Duodenal mucosa (tissue), 2 donors: ENCODE data around the gene DOCK10.

Source experiments
- H3K27ac ChIP-seq: one replicate; pipeline ENCODE4 v1.7.0; 2013; ENCODE audit warnings: low read depth, low read length
- H3K27me3 ChIP-seq, 2 donors: one replicate each; pipeline ENCODE4 v1.7.0; 2013; ENCODE audit warnings: low read length in 2 of 2, control low read depth in 1 of 2; ENCODE audit not compliant: insufficient read depth in 2 of 2, control insufficient read depth in 1 of 2
- H3K36me3 ChIP-seq, 2 donors: one replicate each; pipeline ENCODE4 v1.7.0; 2013; ENCODE audit warnings: low read length in 2 of 2, control low read depth in 1 of 2; ENCODE audit not compliant: insufficient read depth in 2 of 2, control insufficient read depth in 1 of 2
- H3K4me1 ChIP-seq, 2 donors: one replicate each; pipeline ENCODE4 v1.7.0; 2013; ENCODE audit warnings: low read length in 2 of 2, control low read depth in 1 of 2; ENCODE audit not compliant: insufficient read depth in 2 of 2, control insufficient read depth in 1 of 2
- H3K4me3 ChIP-seq, 2 donors: one replicate each; pipeline ENCODE4 v1.7.0; 2013; ENCODE audit warnings: low read length in 2 of 2, low read depth in 1 of 2
- H3K9ac ChIP-seq, 2 donors: one replicate each; pipeline ENCODE4 v1.7.0; 2013; ENCODE audit warnings: low read length in 2 of 2, low read depth in 1 of 2
- H3K9me3 ChIP-seq, 2 donors: one replicate each; pipeline ENCODE4 v1.7.0; 2013; ENCODE audit warnings: low read length in 2 of 2, control low read depth in 1 of 2; ENCODE audit not compliant: control insufficient read depth in 1 of 2

Gene DOCK10

GRCh38 chr2:224887141-224887540 lies 155.1 kb downstream of the DOCK10 start:
- H3K9me3 ChIP-seq, result no peaks in the 10 kb centered on the region
- no peaks in the 10 kb centered on the region for H3K27me3 ChIP-seq
- H3K36me3 ChIP-seq, result no peaks in the 10 kb centered on the region
- no peak overlapping the region for H3K4me3 ChIP-seq
- H3K27ac ChIP-seq, result no peak overlapping the region
- no peak overlapping the region for H3K9ac ChIP-seq
- peaks cover 0 to 3% of the 10 kb centered on the region in 2 donors for H3K4me1 ChIP-seq

GRCh38 chr2:224885836-224886547 lies 156.3 kb downstream of the DOCK10 start:
- Histone ChIP-seq H3K4me3 (no peak overlapping the region), H3K27ac (no peak overlapping the region), H3K36me3 (no peaks in the 10 kb centered on the region), H3K9ac (no peak overlapping the region), H3K9me3 (no peaks in the 10 kb centered on the region), H3K27me3 (no peaks in the 10 kb centered on the region), H3K4me1 (peaks cover 0 to 3% of the 10 kb centered on the region in 2 donors)

GRCh38 chr2:224885291-224885690 lies 157.0 kb downstream of the DOCK10 start:
- Histone ChIP-seq H3K9me3 (no peaks in the 10 kb centered on the region), H3K4me1 (peaks cover 0 to 3% of the 10 kb centered on the region in 2 donors), H3K9ac (no peak overlapping the region), H3K27ac (no peak overlapping the region), H3K4me3 (no peak overlapping the region), H3K27me3 (no peaks in the 10 kb centered on the region), H3K36me3 (no peaks in the 10 kb centered on the region)

GRCh38 chr2:224884188-224884587 lies 158.1 kb downstream of the DOCK10 start:
- Histone ChIP-seq H3K4me3 (no peak overlapping the region), H3K27ac (no peak overlapping the region), H3K9me3 (no peaks in the 10 kb centered on the region), H3K9ac (no peak overlapping the region), H3K36me3 (no peaks in the 10 kb centered on the region), H3K27me3 (no peaks in the 10 kb centered on the region), H3K4me1 (peaks cover 0 to 3% of the 10 kb centered on the region in 2 donors)

- H3K9ac ChIP-seq, result no peak overlapping the region
- H3K36me3 ChIP-seq, result no peaks in the 10 kb centered on the region
- H3K9me3 ChIP-seq, result no peaks in the 10 kb centered on the region
- no peaks in the 10 kb centered on the region for H3K27me3 ChIP-seq
- peaks cover 0 to 3% of the 10 kb centered on the region in 2 donors for H3K4me1 ChIP-seq
- no peak overlapping the region for H3K27ac ChIP-seq
- no peak overlapping the region for H3K4me3 ChIP-seq
These were observed 158.6 kb downstream of the DOCK10 start for GRCh38 chr2:224883700-224884099.

- Histone ChIP-seq H3K4me1 (peaks cover 0 to 3% of the 10 kb centered on the region in 2 donors), H3K27ac (no peak overlapping the region), H3K9me3 (no peaks in the 10 kb centered on the region), H3K27me3 (no peaks in the 10 kb centered on the region), H3K36me3 (no peaks in the 10 kb centered on the region), H3K4me3 (no peak overlapping the region), H3K9ac (no peak overlapping the region)
These were observed 159.1 kb downstream of the DOCK10 start for GRCh38 chr2:224883172-224883516.

- Histone ChIP-seq H3K36me3 (no peaks in the 10 kb centered on the region), H3K27ac (no peak overlapping the region)
These were observed 159.7 kb downstream of the DOCK10 start for GRCh38 chr2:224882291-224883171.

GRCh38 chr2:224881846-224882245 lies 160.4 kb downstream of the DOCK10 start:
- H3K36me3 ChIP-seq, result no peaks in the 10 kb centered on the region
- no peaks in the 10 kb centered on the region for H3K27me3 ChIP-seq
- no peak overlapping the region for H3K27ac ChIP-seq
- no peaks in the 10 kb centered on the region for H3K9me3 ChIP-seq
- H3K4me1 ChIP-seq, result peaks cover 0 to 3% of the 10 kb centered on the region in 2 donors
- no peak overlapping the region for H3K4me3 ChIP-seq
- H3K9ac ChIP-seq, result no peak overlapping the region

More at GRCh38 chr2:224882291-224883171, 159.7 kb downstream of the DOCK10 start:
- Histone ChIP-seq H3K9ac (no peak overlapping the region), H3K9me3 (no peaks in the 10 kb centered on the region), H3K4me3 (no peak overlapping the region), H3K27me3 (no peaks in the 10 kb centered on the region), H3K4me1 (peaks cover 0 to 3% of the 10 kb centered on the region in 2 donors)

GRCh38 chr2:224876522-224876921 lies 165.7 kb downstream of the DOCK10 start:
- Histone ChIP-seq H3K9ac (no peak overlapping the region), H3K4me1 (no peaks in the 10 kb centered on the region), H3K4me3 (no peak overlapping the region), H3K9me3 (no peaks in the 10 kb centered on the region), H3K36me3 (peaks cover 0 to 11% of the 10 kb centered on the region in 2 donors), H3K27ac (no peak overlapping the region), H3K27me3 (no peaks in the 10 kb centered on the region)

GRCh38 chr2:224875841-224876240 lies 166.4 kb downstream of the DOCK10 start:
- H3K27me3 ChIP-seq, result no peaks in the 10 kb centered on the region
- no peak overlapping the region for H3K4me3 ChIP-seq
- H3K36me3 ChIP-seq, result peaks cover 0 to 11% of the 10 kb centered on the region in 2 donors
- H3K9ac ChIP-seq, result no peak overlapping the region
- H3K4me1 ChIP-seq, result no peaks in the 10 kb centered on the region
- H3K27ac ChIP-seq, result no peak overlapping the region
- H3K9me3 ChIP-seq, result no peaks in the 10 kb centered on the region
